Upper lobe of right lung (tissue), 1 donor: ENCODE measurements around the gene PGM2L1. TPM values are rescaled to one million over a fixed set of nuclear protein-coding genes. Genes with fewer than 3 reads are reported as not detected.

ENCODE experiments used
- ATAC-seq: fragments of 200-7000 bp; cut with Tn5 transposase; one replicate; pipeline ENCODE4 v1.9.1; 2020; ENCODE audit warnings: mild to moderate bottlenecking, moderate library complexity
- DNase-seq: peaks from one replicate; pipeline ENCODE4 v3.0.0-alpha.2; 2020
- H3K27ac ChIP-seq: fragments of 200-600 bp; one replicate; pipeline ENCODE4 v1.8.0; 2022
- H3K27me3 ChIP-seq: fragments of 200-600 bp; one replicate; pipeline ENCODE4 v1.8.0; 2022; ENCODE audit warnings: mild to moderate bottlenecking
- H3K36me3 ChIP-seq: fragments of 200-600 bp; one replicate; pipeline ENCODE4 v1.8.0; 2022
- H3K4me1 ChIP-seq: fragments of 200-600 bp; one replicate; pipeline ENCODE4 v1.8.0; 2022
- H3K4me3 ChIP-seq: fragments of 200-600 bp; one replicate; pipeline ENCODE4 v1.8.0; 2022; ENCODE audit warnings: mild to moderate bottlenecking
- H3K9me3 ChIP-seq: fragments of 200-600 bp; one replicate; pipeline ENCODE4 v1.8.0; 2022
- intact Hi-C: fragments of 100-400 bp; cut with DNase I; formaldehyde crosslinking; loops from one replicate; pipeline ENCODE4 v1.11.0; 2022
- total RNA-seq: library from RNA; stranded (reverse); fragmentation: NEBNext Ultra II Directional; extraction: Animal tissue kit (Norgen Biotek cat#: 25700); gene quantifications from one replicate; pipeline ENCODE4 v1.2.1, GENCODE V29; 2021
- TF ChIP-seq, protein P1 (sequence below): fragments of 200-600 bp; IDR thresholded peaks from one replicate; pipeline ENCODE4 v1.8.0; 2022; ENCODE audit warnings: antibody characterized with exemption
- donor health status: DM: no; HTN: yes; CAD: no; lungs with severe emphysema.

PGM2L1 gene
- total RNA-seq, 1 donor from 2014 or later = 5.1 TPM

DNA sequence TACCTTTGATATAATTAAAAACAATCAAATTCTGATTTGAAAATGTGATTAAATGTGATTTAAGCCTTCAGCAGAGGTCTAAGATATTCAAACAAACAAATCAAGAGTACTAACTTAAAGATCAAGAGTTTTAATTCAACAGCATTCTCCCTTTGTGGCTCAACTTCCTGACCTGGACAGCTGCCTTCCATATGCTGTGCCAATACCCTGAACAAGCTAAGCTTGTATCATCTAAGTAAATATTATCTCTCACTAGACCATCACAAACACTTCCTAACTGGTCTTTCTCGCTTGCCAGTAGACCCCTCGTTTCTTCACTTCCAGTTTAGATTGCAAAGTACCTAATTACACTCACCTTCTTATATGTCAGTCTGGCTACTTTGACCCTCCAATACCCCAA is 50.9 kb downstream of the PGM2L1 start:
- ATAC-seq (no peak), DNase-seq (no peak)
- TF ChIP-seq, protein P1, sequence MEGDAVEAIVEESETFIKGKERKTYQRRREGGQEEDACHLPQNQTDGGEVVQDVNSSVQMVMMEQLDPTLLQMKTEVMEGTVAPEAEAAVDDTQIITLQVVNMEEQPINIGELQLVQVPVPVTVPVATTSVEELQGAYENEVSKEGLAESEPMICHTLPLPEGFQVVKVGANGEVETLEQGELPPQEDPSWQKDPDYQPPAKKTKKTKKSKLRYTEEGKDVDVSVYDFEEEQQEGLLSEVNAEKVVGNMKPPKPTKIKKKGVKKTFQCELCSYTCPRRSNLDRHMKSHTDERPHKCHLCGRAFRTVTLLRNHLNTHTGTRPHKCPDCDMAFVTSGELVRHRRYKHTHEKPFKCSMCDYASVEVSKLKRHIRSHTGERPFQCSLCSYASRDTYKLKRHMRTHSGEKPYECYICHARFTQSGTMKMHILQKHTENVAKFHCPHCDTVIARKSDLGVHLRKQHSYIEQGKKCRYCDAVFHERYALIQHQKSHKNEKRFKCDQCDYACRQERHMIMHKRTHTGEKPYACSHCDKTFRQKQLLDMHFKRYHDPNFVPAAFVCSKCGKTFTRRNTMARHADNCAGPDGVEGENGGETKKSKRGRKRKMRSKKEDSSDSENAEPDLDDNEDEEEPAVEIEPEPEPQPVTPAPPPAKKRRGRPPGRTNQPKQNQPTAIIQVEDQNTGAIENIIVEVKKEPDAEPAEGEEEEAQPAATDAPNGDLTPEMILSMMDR = no peak
- Histone ChIP-seq H3K27me3 (no peaks in the 10 kb centered on the region), H3K27ac (no peak overlapping the region), H3K4me3 (no peak overlapping the region), H3K9me3 (no peaks in the 10 kb centered on the region), H3K4me1 (no peaks in the 10 kb centered on the region), H3K36me3 (no peaks in the 10 kb centered on the region)
- intact Hi-C loops = no loop called here

DNA sequence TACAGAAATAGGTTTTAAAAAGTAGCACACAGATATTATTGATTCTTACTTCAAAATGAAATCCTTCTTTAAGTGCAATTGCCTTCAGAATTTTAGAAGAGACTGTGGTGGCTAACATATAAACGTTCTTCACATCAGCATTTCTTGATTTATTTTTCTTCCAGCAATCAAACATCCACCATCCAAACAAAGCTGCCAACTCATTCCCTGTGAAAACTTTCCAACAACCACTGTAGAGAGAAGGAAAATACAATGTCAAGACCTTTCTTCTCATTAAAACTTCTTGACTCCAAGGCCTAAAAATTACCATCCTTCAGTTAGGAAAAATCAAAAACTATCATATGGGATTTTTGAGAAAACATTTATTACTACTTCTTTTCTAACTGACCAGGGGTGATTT is 52.8 kb downstream of the PGM2L1 start:
- Histone ChIP-seq H3K9me3 (no peaks in the 10 kb centered on the region), H3K36me3 (no peaks in the 10 kb centered on the region), H3K4me3 (no peak overlapping the region), H3K4me1 (no peaks in the 10 kb centered on the region), H3K27me3 (no peaks in the 10 kb centered on the region), H3K27ac (no peak overlapping the region)
- TF ChIP-seq, protein P1 = no peak
- intact Hi-C loops = no loop called here
- DNase-seq (no peak), ATAC-seq (no peak)

DNA sequence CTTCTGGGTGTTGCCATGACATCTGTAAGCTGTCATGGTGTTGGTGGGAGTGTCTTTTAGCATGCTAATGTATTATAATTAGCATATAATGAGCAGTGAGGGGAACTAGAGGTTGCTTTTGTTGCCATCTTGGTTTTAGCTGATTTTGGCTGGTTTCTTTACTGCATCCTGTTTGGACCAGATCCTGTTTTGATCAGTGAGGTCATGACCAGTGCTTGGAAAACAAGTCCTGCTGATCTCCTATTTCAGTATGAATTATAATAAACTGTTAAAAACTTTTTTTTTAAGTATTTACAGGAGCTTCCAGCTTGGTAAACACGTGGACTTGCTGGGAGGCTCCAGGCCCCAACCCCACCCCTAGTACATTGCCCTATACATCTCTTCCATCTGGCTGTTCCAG is 56.3 kb downstream of the PGM2L1 start:
- Histone ChIP-seq H3K27ac (no peak overlapping the region), H3K4me3 (no peak overlapping the region), H3K4me1 (no peaks in the 10 kb centered on the region), H3K36me3 (no peaks in the 10 kb centered on the region), H3K9me3 (no peaks in the 10 kb centered on the region), H3K27me3 (no peaks in the 10 kb centered on the region)
- TF ChIP-seq, protein P1 = no peak
- intact Hi-C loops = no loop called here
- DNase-seq (no peak), ATAC-seq (no peak)

DNA sequence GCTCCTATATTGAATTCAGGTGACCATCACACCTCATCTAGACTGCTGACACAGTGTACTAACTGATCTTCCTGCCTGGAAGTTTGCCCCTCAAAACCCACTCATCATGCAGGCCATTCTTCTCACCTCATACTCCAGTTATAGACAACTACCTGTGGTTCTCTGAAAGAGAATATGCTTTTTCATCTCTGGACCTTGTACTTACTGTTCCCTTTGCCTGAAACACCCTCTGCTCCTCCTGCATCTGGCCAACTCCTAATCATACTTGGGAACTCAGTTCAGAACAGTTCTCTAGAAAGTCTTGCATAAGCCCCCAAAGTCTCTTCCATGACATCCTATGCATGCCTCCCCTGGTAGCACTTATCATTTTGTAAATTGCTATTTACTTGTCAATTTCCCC is 58.6 kb downstream of the PGM2L1 start:
- intact Hi-C loops = no loop called here
- no peaks in the 10 kb centered on the region for H3K36me3 ChIP-seq
- no peaks in the 10 kb centered on the region for H3K27me3 ChIP-seq
- H3K27ac ChIP-seq = no peak overlapping the region
- no peak for DNase-seq
- H3K9me3 ChIP-seq = no peaks in the 10 kb centered on the region
- TF ChIP-seq, protein P1 = no peak
- ATAC-seq = no peak
- H3K4me3 ChIP-seq = no peak overlapping the region
- H3K4me1 ChIP-seq = no peaks in the 10 kb centered on the region

DNA sequence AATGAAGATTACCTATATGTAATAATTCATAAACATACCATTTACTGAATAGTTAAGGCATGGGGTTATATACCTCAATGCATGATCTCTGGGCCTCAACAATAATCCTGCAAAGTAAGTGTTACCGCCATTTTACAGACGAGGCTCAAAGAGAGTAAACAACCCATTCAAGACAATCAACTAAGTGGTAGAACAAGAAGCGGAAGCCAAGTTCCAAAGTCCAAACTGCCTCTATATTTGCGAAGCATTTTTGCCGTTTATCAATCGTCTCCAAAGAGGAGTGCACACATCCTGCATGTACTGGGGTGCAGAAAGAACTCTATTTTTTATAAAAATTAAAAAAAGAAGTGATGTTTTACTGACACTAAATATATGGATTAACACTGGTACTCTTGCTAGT is 59.3 kb downstream of the PGM2L1 start:
- Histone ChIP-seq H3K4me1 (no peaks in the 10 kb centered on the region), H3K27ac (no peak overlapping the region), H3K27me3 (no peaks in the 10 kb centered on the region), H3K36me3 (no peaks in the 10 kb centered on the region), H3K9me3 (no peaks in the 10 kb centered on the region), H3K4me3 (no peak overlapping the region)
- ATAC-seq (no peak), DNase-seq (no peak)
- TF ChIP-seq, protein P1 = no peak
- intact Hi-C loops = no loop called here

DNA sequence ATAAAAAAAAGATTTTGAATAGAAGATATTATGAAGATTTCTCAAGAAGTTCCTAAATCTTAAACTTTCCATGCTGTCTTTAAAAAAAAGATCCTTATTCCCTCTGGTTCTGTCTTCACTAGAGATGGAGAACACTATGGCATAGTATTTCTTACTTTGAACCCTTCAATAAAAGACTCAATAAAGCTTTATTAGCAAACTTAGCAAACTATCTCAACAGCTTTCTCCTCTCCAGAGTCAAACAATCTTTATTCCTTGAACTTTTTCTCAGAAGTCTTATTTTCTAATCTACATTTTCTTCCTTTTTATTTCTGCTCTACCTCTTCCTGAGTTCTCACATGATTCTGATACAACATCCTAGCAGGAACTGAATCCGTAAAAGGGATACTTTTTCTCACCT is 65.0 kb downstream of the PGM2L1 start:
- intact Hi-C loops = no loop called here

More for the DNA sequence above, 65.0 kb downstream of the PGM2L1 start:
- no peak for DNase-seq
- no peak for ATAC-seq
- Histone ChIP-seq H3K27ac (no peak overlapping the region), H3K27me3 (no peaks in the 10 kb centered on the region), H3K36me3 (no peaks in the 10 kb centered on the region), H3K4me3 (no peak overlapping the region), H3K9me3 (no peaks in the 10 kb centered on the region), H3K4me1 (no peaks in the 10 kb centered on the region)
- TF ChIP-seq, protein P1 = no peak
